Left lung (tissue), 10 donors: ENCODE data around the gene HP1BP3. TPM values are rescaled to one million over a fixed set of nuclear protein-coding genes. Genes with fewer than 3 reads are reported as not detected.
A peak's percentile ranks its signal among the peaks of the same experiment; 100 is the strongest.

Experiments used
- ATAC-seq: fragments of 200-7000 bp; cut with Tn5 transposase; one replicate; pipeline ENCODE4 v1.9.1; 2020; ENCODE audit warnings: moderate library complexity
- DNase-seq, 4 donors: peaks; one replicate each; pipeline ENCODE4 v3.0.0-alpha.2; 2013 to 2020
- H3K27ac ChIP-seq, 2 donors: fragments of 200-600 bp; sonication (generic) in 1 of 2; one replicate each; pipeline versions ENCODE4 v1.5.0 to v1.8.0; 2020 to 2021
- H3K27me3 ChIP-seq, 2 donors: fragments of 200-600 bp; sonication (generic) in 1 of 2; one replicate each; pipeline versions ENCODE4 v1.5.0 to v1.8.0; 2020 to 2021
- H3K36me3 ChIP-seq, 2 donors: fragments of 200-600 bp; sonication (generic) in 1 of 2; one replicate each; pipeline versions ENCODE4 v1.5.0 to v1.8.0; 2020 to 2021
- H3K4me1 ChIP-seq, 2 donors: fragments of 200-600 bp; one replicate each; pipeline ENCODE4 v1.8.0; 2021
- H3K4me3 ChIP-seq, 2 donors: fragments of 200-600 bp; sonication (generic) in 1 of 2; one replicate each; pipeline versions ENCODE4 v1.5.0 to v1.8.0; 2020 to 2021; ENCODE audit warnings: mild to moderate bottlenecking in 1 of 2
- H3K9me3 ChIP-seq, 2 donors: fragments of 200-600 bp; sonication (generic) in 1 of 2; one replicate each; pipeline versions ENCODE4 v1.5.0 to v1.8.0; 2020 to 2021
- intact Hi-C, 2 donors: fragments of 100-400 bp; cut with DNase I; formaldehyde crosslinking; loops; one replicate each; pipeline versions ENCODE4 v1.11.2 to v1.14.2; 2022
- polyA plus RNA-seq, 6 donors: library from polyadenylated mRNA; unstranded; fragments of 120-200 nt; gene quantifications; one replicate each; pipeline ENCODE4 v1.2.1, GENCODE V29; 2013; ENCODE audit not compliant: insufficient read length in 6 of 6
- total RNA-seq, 2 donors: library from RNA; stranded (reverse); fragmentation: NEBNext Ultra II Directional; extraction: Animal tissue kit (Norgen Biotek cat#: 25700); gene quantifications; one replicate each; pipeline ENCODE4 v1.2.1, GENCODE V29; 2021
- TF ChIP-seq, protein P1 (sequence below), 2 donors: fragments of 200-600 bp; sonication (generic) in 1 of 2; IDR thresholded peaks; one replicate each; pipeline versions ENCODE4 v1.5.0 to v1.8.0; 2021; ENCODE audit warnings: antibody characterized with exemption in 2 of 2
- donor health status: DM: no; HTN: yes; CAD: no.
- donor health status: DM: no; HTN: no; CAD: no.

HP1BP3 gene
- total and polyA plus RNA-seq, 8 donors: 158 to 444 (median 378) TPM

DNA sequence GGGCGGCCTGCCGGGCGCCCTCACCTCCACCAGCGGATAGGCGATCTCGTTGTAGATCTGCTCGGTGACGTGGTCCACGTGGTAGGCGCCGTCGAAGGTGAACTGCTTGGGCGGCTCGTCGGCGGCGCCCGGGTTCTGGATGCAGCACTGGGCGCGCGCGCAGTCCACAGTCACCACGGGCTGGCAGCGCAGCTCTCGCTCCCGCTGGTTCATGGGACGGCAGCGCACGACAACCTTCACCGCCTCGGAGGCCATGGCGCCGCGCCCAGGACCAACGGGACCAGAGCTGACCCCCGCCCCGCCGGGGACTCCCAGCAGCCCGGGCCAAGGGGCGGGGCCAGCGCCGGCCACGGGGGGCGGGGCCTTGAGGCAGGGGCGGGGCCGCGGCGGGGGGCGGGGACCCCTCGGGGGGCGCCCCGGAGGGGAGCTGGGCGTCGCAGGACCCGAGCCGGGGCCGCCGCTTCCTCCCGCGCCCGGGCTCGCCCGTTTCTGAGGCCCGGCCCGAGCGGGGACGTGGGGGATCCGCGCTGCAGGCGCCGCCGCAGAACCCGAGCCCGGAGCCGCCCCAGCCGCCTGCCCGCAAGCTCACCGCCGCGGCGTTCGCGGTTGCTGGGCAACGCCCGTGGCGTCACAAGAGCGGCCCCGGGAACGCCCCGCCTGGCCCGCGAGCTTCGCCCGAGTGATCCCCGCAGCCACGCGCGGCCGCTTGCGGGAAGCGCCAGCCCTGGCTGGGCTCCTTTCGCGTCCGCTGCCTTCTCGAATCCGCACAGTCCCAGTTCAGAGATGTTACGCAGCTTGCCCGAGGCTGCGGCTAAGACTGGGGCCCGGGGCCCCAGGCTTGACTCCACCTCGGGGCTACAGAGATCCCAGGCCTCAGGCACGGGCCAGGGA, 69.4 kb downstream of the HP1BP3 start, which contains the start of gene KIF17:
Gene KIF17, minus strand, starts transcription at position 556 of the 891 bp plus-strand sequence. Its CDS starts 301 bp downstream, at position 255.
- peak; percentile 53 to 95 (median 84) for DNase-seq
- Histone ChIP-seq H3K9me3 (no peaks in the 10 kb centered on the region), H3K4me3 (peak within 1 kb of the TSS; percentile 31 to 48), H3K4me1 (peaks cover 0 to 10% of the 10 kb centered on the region in 2 donors), H3K36me3 (no peaks in the 10 kb centered on the region), H3K27ac (no peak within 1 kb of the TSS), H3K27me3 (peaks cover 0 to 54% of the 10 kb centered on the region in 2 donors)
- intact Hi-C loops: no loop called here
- ATAC-seq: peak; percentile 94
- TF ChIP-seq, protein P1, sequence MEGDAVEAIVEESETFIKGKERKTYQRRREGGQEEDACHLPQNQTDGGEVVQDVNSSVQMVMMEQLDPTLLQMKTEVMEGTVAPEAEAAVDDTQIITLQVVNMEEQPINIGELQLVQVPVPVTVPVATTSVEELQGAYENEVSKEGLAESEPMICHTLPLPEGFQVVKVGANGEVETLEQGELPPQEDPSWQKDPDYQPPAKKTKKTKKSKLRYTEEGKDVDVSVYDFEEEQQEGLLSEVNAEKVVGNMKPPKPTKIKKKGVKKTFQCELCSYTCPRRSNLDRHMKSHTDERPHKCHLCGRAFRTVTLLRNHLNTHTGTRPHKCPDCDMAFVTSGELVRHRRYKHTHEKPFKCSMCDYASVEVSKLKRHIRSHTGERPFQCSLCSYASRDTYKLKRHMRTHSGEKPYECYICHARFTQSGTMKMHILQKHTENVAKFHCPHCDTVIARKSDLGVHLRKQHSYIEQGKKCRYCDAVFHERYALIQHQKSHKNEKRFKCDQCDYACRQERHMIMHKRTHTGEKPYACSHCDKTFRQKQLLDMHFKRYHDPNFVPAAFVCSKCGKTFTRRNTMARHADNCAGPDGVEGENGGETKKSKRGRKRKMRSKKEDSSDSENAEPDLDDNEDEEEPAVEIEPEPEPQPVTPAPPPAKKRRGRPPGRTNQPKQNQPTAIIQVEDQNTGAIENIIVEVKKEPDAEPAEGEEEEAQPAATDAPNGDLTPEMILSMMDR (IDR thresholded peaks at IDR 0.05): no peak

DNA sequence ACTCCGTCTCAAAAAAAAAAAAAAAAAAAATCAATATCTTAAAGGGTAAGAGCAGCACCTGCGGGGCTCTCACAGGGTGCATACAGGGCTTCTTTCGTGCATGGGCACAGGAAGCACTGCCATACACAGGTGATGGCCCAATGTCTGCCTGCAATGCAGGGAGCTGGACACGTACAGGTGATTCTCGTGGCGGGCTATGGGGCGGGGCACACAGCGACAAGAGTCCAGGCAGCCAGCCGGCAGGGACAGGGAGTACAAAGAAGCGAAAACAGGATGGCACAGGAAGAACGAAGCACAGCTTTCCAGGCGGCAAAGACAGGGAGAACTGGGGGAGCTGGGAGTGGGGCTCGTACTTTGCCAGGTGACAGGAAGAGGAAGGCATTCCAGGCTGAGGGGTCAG, 70.9 kb downstream of the HP1BP3 start:
- intact Hi-C loops: no loop called here

DNA sequence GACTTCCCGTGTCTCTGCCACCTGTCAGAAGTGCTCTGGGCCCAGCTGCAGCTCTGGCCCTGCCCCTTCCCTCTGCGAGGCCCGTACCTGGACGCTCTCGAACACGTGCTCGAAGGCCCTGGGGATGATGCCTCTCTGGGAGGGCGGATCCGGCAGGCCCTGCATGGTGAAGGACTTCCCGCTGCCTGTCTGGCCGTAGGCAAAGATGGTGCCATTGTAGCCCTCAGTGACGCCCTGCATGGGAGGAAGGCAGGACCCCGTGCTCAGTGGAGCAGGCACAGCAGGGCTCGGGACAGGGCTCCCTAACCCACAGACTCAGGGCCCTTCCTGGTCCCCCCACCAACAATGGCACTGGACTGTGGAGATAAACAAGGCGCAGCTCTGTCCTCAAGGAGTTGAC, 71.7 kb downstream of the HP1BP3 start:
- no peak for DNase-seq
- Histone ChIP-seq H3K36me3 (no peaks in the 10 kb centered on the region), H3K27ac (no peak overlapping the region), H3K4me1 (peaks cover 0 to 10% of the 10 kb centered on the region in 2 donors), H3K4me3 (no peak overlapping the region), H3K9me3 (no peaks in the 10 kb centered on the region), H3K27me3 (peaks cover 0 to 60% of the 10 kb centered on the region in 2 donors)
- TF ChIP-seq, protein P1 (IDR thresholded peaks at IDR 0.05): no peak
- no peak for ATAC-seq
- intact Hi-C loops: no loop called here

More for the DNA sequence above, 70.9 kb downstream of the HP1BP3 start:
- no peaks in the 10 kb centered on the region for H3K9me3 ChIP-seq
- H3K36me3 ChIP-seq: no peaks in the 10 kb centered on the region
- H3K4me1 ChIP-seq: peaks cover 0 to 10% of the 10 kb centered on the region in 2 donors
- no peak overlapping the region for H3K4me3 ChIP-seq
- TF ChIP-seq, protein P1 (IDR thresholded peaks at IDR 0.05): no peak
- H3K27me3 ChIP-seq: peaks cover 0 to 58% of the 10 kb centered on the region in 2 donors
- DNase-seq (no peak), ATAC-seq (no peak)
- H3K27ac ChIP-seq: no peak overlapping the region

DNA sequence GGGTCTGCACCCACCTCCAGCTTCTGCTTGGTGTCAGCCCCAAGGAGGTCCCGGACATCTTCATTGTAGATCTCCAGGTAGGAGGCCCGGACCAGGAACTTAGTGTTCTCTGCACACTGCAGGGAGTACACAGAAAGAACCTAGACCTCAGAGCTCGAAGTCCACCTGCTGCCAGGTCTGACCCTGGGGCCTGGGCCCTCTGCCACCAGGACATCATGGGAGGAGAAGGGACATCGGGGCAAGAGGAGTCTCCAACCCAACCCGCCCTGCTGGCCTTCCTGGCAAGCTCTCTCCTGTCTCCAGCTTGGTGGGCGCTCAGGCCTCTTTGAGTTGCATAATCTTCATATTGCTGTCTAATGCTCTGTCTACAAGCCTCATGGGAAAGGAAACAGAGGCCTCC, 73.7 kb downstream of the HP1BP3 start:
- no peaks in the 10 kb centered on the region for H3K36me3 ChIP-seq
- no peak overlapping the region for H3K4me3 ChIP-seq
- no peak for ATAC-seq
- H3K4me1 ChIP-seq: peaks cover 0 to 10% of the 10 kb centered on the region in 2 donors
- H3K27me3 ChIP-seq: peaks cover 0 to 54% of the 10 kb centered on the region in 2 donors
- intact Hi-C loops: no loop called here
- TF ChIP-seq, protein P1 (IDR thresholded peaks at IDR 0.05): no peak
- no peak overlapping the region for H3K27ac ChIP-seq
- no peak for DNase-seq
- no peaks in the 10 kb centered on the region for H3K9me3 ChIP-seq

DNA sequence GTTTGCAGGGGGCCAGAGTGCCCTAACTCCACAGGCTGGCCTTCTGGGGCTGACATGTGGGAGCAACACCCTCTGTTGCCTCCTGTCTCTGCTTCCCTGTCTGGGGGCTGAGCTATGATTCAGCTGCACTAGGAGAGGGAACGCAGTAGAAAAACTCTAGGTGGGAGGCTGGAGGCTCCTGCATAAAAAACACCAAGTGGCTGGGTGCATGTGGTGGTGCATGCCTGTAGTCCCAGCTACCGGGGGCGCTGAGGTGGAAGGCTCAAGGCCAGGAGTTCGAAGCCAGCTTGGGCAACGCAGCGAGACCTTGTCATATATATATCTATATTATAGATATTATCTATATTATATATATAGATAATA, 74.9 kb downstream of the HP1BP3 start:
- no peak overlapping the region for H3K27ac ChIP-seq
- H3K27me3 ChIP-seq: peaks cover 0 to 42% of the 10 kb centered on the region in 2 donors
- TF ChIP-seq, protein P1 (IDR thresholded peaks at IDR 0.05): no peak
- H3K9me3 ChIP-seq: no peaks in the 10 kb centered on the region
- no peak overlapping the region for H3K4me3 ChIP-seq
- intact Hi-C loops: no loop called here
- ATAC-seq: no peak
- no peaks in the 10 kb centered on the region for H3K36me3 ChIP-seq
- no peak for DNase-seq
- H3K4me1 ChIP-seq: peaks cover 0 to 2% of the 10 kb centered on the region in 2 donors
